Stomach (tissue), 9 donors: ENCODE measurements around the gene NSUN7. TPM values are rescaled to one million over a fixed set of nuclear protein-coding genes. Genes with fewer than 3 reads are reported as not detected.
"Not testable (repeated sequence)": the region's sequence is repeated elsewhere in the genome, so short reads cannot be mapped to it uniquely, and the experiment has no call there.

ENCODE experiments used
- DNase-seq, 2 donors: peaks; one replicate each; pipeline versions ENCODE4 v3.0.0 to v3.0.0-alpha.2; 2013 to 2019
- H3K27ac ChIP-seq, 5 donors: fragments of 200-600 bp in 4 of 5; sonication (generic) in 4 of 5; one replicate each; pipeline ENCODE4 v1.5.1; 2013 to 2019; ENCODE audit warnings: mild to moderate bottlenecking in 1 of 5, moderate library complexity in 1 of 5
- H3K27me3 ChIP-seq, 3 donors: fragments of 200-600 bp; sonication (generic); one replicate each; pipeline ENCODE4 v1.5.1; 2017 to 2019; ENCODE audit warnings: mixed run types in 1 of 3
- H3K36me3 ChIP-seq, 4 donors: fragments of 200-600 bp; sonication (generic); 1 replicate in 3 of 4; 2 replicates in 1 of 4; pipeline ENCODE4 v1.5.1; 2016 to 2019
- H3K4me1 ChIP-seq, 4 donors: fragments of 200-600 bp; sonication (generic); one replicate each; pipeline ENCODE4 v1.5.1; 2016 to 2019
- H3K4me3 ChIP-seq, 4 donors: fragments of 200-600 bp; sonication (generic) in 3 of 4; one replicate each; pipeline ENCODE4 v1.5.1; 2016 to 2019; ENCODE audit warnings: mild to moderate bottlenecking in 1 of 4
- H3K9me3 ChIP-seq, 4 donors: fragments of 200-600 bp; sonication (generic); one replicate each; pipeline ENCODE4 v1.5.1; 2016 to 2019
- EP300 ChIP-seq: sonication (generic); formaldehyde crosslinking; IDR thresholded peaks from one replicate; pipeline ENCODE4 v1.6.1; 2017; ENCODE audit warnings: antibody characterized with exemption
- POLR2A ChIP-seq, 4 donors: fragments of 450-650 bp; IDR thresholded peaks; one replicate each; pipeline ENCODE4 v1.6.1; 2016; ENCODE audit warnings: antibody characterized with exemption in 4 of 4, control low read depth in 2 of 4, mild to moderate bottlenecking in 1 of 4, moderate library complexity in 1 of 4
- POLR2AphosphoS5 ChIP-seq, 3 donors: sonication (generic); formaldehyde crosslinking; IDR thresholded peaks; one replicate each; pipeline ENCODE4 v1.6.1; 2016; ENCODE audit warnings: antibody characterized with exemption in 3 of 3
- WGBS, 5 donors: extraction: QIAGEN DNeasy Blood & Tissue Kit in 3 of 5; methylation state at CpG; one replicate each; pipeline versions ENCODE4 v1.1.5 to v1.1.7; 2013 to 2018; 5-methylcytosine and 5-hydroxymethylcytosine counted together
- intact Hi-C: fragments of 100-400 bp; cut with DNase I; formaldehyde crosslinking; loops from one replicate; pipeline ENCODE4 v1.15.1; 2023; ENCODE audit warnings: low total_unique reads
- polyA plus RNA-seq, 3 donors: library from polyadenylated mRNA; stranded (reverse); fragments of 200-250 nt; gene quantifications; one replicate each; pipeline ENCODE4 v1.2.3, GENCODE V29; 2013
- total RNA-seq, 5 donors: library from RNA; depleted of rRNA; stranded (reverse); fragments of >200 nt; gene quantifications; one replicate each; pipeline versions ENCODE4 v1.1.0 to v1.2.3, GENCODE V29; 2014 to 2016
- TF ChIP-seq, protein P1 (sequence below), 7 experiments: fragments of 450-650 bp in 4 of 7; fragments of 200-600 bp in 3 of 7; sonication (generic) in 3 of 7; IDR thresholded peaks; one replicate each; pipeline ENCODE4 v1.5.1; 2016 to 2019; ENCODE audit warnings: antibody characterized with exemption in 7 of 7, control low read depth in 2 of 7, mild to moderate bottlenecking in 1 of 7
- donor health status: healthy with polysubstance abuse.
- donor health status: Bipolar disorder and iron deficiency.
- donor health status: healthy.

The NSUN7 gene
- total and polyA plus RNA-seq, 8 donors, result 2.0 to 17.3 (median 7.9) TPM

DNA sequence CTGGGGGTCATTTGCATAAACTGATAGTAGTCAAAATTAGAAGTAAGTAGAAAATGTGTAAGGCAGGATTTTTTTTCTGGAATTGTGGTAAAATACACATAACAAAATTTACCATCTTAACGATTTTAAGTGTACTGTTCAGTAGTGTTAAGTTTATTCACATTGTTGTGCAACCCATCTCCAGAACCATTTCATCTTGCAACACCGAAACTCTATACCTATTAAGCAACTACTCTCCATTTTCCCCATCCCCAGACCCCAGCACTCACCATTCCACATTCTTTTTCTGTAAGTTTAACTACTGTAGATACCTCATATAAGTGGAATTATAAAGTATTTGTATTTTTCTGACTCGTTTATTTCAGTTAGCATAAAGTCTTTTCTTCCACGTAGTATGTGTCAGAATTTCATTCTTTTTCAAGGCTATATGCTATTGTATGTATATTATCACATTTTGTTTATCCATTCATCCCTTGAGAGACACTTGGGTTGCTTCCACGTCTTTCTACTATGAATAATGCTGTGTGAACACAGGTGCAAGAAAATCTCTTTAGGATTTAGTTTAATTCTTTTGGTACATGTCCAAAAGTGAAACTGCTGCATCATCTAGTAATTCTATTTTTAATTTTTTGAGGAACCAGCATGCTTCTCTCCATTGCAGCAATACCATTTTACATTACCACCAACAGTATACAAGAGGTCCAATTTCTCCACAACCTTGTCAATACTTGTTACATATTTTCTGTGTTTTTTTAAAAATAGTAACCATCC is 39.1 kb upstream of the NSUN7 start:
- TF ChIP-seq POLR2AphosphoS5 (IDR thresholded peaks at IDR 0.05) (no peak), EP300 (no peak), POLR2A (IDR thresholded peaks at IDR 0.05) (no peak)
- TF ChIP-seq, protein P1, sequence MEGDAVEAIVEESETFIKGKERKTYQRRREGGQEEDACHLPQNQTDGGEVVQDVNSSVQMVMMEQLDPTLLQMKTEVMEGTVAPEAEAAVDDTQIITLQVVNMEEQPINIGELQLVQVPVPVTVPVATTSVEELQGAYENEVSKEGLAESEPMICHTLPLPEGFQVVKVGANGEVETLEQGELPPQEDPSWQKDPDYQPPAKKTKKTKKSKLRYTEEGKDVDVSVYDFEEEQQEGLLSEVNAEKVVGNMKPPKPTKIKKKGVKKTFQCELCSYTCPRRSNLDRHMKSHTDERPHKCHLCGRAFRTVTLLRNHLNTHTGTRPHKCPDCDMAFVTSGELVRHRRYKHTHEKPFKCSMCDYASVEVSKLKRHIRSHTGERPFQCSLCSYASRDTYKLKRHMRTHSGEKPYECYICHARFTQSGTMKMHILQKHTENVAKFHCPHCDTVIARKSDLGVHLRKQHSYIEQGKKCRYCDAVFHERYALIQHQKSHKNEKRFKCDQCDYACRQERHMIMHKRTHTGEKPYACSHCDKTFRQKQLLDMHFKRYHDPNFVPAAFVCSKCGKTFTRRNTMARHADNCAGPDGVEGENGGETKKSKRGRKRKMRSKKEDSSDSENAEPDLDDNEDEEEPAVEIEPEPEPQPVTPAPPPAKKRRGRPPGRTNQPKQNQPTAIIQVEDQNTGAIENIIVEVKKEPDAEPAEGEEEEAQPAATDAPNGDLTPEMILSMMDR (IDR thresholded peaks at IDR 0.05), result no peak
- H3K4me1 ChIP-seq, result no peaks in the 10 kb centered on the region
- WGBS, 5 donors, result 53 to 72% (median 65%) methylated on average over 5 of the region's 5 CpGs
- H3K9me3 ChIP-seq, result no peaks in the 10 kb centered on the region
- intact Hi-C loops, result no loop called here
- H3K36me3 ChIP-seq, result no peaks in the 10 kb centered on the region
- no peaks in the 10 kb centered on the region for H3K27me3 ChIP-seq
- peak overlapping the region in 1 of 5 donors; percentile 42 for H3K27ac ChIP-seq
- H3K4me3 ChIP-seq, result no peak overlapping the region
- DNase-seq, result no peak

DNA sequence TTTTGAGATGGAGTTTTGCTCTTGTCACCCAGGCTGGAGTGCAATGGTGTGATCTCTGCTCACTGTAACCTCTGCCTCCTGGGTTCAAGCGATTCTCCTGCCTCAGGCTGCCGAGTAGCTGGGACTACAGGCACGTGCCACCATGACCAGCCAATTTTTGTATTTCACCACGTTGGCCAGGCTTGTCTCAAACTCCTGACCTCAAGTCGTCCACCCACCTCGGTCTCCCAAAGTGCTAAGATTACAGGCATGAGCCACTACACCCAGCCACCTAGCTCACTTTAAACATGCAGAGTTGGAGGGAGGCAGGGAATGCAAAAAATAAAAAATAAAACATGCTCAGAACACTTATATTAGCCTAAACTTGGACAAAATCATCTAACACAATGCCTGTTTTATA is 36.8 kb upstream of the NSUN7 start:
- H3K27ac ChIP-seq, H3K36me3 ChIP-seq, H3K27me3 ChIP-seq, intact Hi-C loops, DNase-seq, H3K9me3 ChIP-seq, H3K4me3 ChIP-seq, H3K4me1 ChIP-seq: not testable (repeated sequence)
- 68 to 80% (median 74%) methylated on average over 6 of the region's 6 CpGs for WGBS, 5 donors

DNA sequence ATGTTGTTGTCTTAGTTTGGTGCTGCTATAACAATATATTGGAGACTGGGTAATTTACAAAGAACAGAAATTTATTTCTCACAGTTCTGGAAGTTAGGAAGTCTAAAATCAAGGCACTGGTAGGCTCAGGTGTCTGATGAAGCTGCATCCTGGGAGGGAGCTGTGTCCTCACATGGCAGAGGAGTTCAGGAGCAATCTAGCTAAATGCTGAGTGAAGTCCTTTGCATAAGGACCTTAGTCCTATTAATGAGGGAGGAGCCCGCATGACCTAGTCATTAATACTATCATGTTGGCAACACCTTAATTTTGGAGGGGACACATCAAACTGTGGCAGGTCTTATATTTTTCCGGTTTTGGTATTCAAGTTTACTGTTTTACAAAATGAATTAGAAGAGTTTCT is 36.0 kb upstream of the NSUN7 start:
- H3K36me3 ChIP-seq, result no peaks in the 10 kb centered on the region
- peaks cover 0 to 6% (median 5%) of the 10 kb centered on the region in 4 donors for H3K4me1 ChIP-seq
- 83 to 93% (median 90%) methylated on average over 2 of the region's 2 CpGs for WGBS, 5 donors
- no peaks in the 10 kb centered on the region for H3K27me3 ChIP-seq
- no peak for TF ChIP-seq POLR2A (IDR thresholded peaks at IDR 0.05)
- TF ChIP-seq, protein P1 (IDR thresholded peaks at IDR 0.05), result no peak
- no peak for TF ChIP-seq EP300
- no peak for TF ChIP-seq POLR2AphosphoS5 (IDR thresholded peaks at IDR 0.05)
- DNase-seq, result no peak
- H3K27ac ChIP-seq, result no peak overlapping the region
- no peak overlapping the region for H3K4me3 ChIP-seq
- intact Hi-C loops, result no loop called here
- no peaks in the 10 kb centered on the region for H3K9me3 ChIP-seq

DNA sequence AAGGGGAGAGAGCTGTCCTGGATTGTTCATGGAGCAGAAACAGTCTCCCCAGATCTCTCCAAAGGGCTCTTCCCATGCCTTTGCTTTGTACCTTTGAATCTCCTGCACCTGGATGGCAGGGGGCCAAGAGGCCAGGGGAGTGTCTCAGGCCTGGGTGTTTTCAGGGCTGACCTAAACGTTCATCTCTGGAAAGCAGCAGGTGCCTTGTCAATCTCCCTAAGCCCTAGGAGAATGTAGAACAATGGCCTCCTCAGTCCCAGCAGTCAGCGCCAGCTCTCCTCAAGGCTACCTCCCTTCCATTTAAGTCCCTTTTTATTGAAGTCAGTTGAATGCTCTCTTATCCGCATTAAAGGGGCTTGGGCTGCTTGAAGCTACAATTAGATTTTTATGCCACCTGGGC is 31.2 kb upstream of the NSUN7 start:
- Histone ChIP-seq H3K27me3 (no peaks in the 10 kb centered on the region), H3K36me3 (no peaks in the 10 kb centered on the region), H3K4me1 (peaks cover 10 to 35% (median 17%) of the 10 kb centered on the region in 4 donors), H3K4me3 (no peak overlapping the region), H3K27ac (peak overlapping the region; percentile 40 to 70 (median 64)), H3K9me3 (no peaks in the 10 kb centered on the region)
- WGBS, 5 donors, result 38 to 61% (median 45%) methylated on average over 3 of the region's 3 CpGs
- intact Hi-C loops, result no loop called here
- no peak for TF ChIP-seq EP300
- TF ChIP-seq POLR2AphosphoS5 (IDR thresholded peaks at IDR 0.05), result no peak
- TF ChIP-seq POLR2A (IDR thresholded peaks at IDR 0.05), result no peak
- TF ChIP-seq, protein P1 (IDR thresholded peaks at IDR 0.05), result no peak
- DNase-seq, result peak; percentile 50 to 73

DNA sequence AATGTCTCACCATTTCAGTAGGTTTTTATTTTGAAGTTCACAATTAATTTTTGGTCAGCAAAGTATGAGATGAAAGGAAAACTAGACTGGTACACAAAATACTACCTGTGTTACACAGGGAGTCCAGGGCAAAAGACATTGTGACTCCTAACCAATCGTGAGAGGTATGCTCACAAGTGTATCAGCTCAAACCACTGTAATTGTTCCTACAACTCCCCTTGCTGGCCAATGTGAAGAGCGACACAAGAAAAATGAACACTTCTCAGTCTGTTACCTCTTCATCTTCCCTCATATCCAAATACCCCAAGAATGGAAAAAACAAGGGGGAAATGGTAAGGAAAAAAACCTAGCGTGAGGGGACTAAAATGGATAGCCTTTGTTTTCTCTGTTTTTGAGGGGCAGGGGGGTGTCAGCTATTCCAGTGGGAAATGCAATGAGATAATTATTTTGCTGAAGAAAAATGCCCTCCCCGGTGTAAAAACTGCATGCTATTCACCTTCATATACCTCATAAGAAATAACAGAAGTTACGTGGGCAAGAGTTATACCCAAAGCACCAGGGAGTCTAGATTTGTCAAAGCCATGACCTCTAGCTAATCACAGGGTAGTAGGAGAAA is 30.6 kb upstream of the NSUN7 start:
- intact Hi-C loops, result no loop called here
- peak in 1 of 2 donors; percentile 89 for DNase-seq
- Histone ChIP-seq H3K36me3 (no peaks in the 10 kb centered on the region), H3K9me3 (no peaks in the 10 kb centered on the region), H3K4me1 (peaks cover 10 to 35% (median 17%) of the 10 kb centered on the region in 4 donors), H3K27ac (peak overlapping the region in 4 of 5 donors; percentile 54 to 70 (median 66)), H3K4me3 (no peak overlapping the region), H3K27me3 (no peaks in the 10 kb centered on the region)
- TF ChIP-seq POLR2A (IDR thresholded peaks at IDR 0.05), result no peak
- TF ChIP-seq, protein P1 (IDR thresholded peaks at IDR 0.05), result peak in 4 of 7 experiments; percentile 35 to 84 (median 59)
- peak in 1 of 3 donors; percentile 63 for TF ChIP-seq POLR2AphosphoS5 (IDR thresholded peaks at IDR 0.05)
- no peak for TF ChIP-seq EP300
- 33 to 45% (median 35%) methylated on average over 5 of the region's 5 CpGs for WGBS, 5 donors
